GM12892 (cell line): ENCODE results near the gene MAML3.

ENCODE experiments used
- POLR2A ChIP-seq: IDR thresholded peaks from 2 replicates; pipeline ENCODE4 v1.6.1; 2011; ENCODE audit warnings: low read depth, low read length, control low read depth
- POLR2AphosphoS5 ChIP-seq: IDR thresholded peaks from 2 replicates; pipeline ENCODE4 v1.6.1; 2011; ENCODE audit warnings: low read depth, low read length, control low read depth
- TAF1 ChIP-seq: IDR thresholded peaks from 2 replicates; pipeline ENCODE4 v1.6.1; 2011; ENCODE audit warnings: low read depth, mild to moderate bottlenecking, control low read depth, low read length, borderline replicate concordance

DNA sequence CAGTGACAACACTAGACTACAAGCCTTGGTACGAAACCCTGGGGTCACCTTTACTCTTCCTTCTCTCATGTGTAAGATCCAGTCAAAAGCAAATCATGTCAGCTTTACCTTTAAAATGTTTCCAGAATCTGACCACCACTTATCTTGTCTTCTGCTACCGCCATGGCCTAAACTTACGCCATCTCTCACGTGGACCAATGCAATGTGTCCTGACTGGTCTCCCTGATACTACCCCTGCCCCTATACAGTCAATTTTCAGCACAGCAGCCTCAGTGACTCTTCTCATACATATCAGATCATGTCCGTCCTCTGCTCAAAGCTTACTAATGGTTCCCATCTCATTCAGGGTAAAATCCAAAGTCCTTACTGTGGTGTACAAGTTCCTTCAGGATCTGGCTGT lies 15.0 kb upstream of the MAML3 start:
- TF ChIP-seq POLR2A (no peak), POLR2AphosphoS5 (no peak), TAF1 (no peak)
